Transverse colon (tissue), 3 donors: ENCODE results near the gene ZFY.

Experiments used
- CTCF ChIP-seq, 5 experiments: fragments of 200-600 bp in 3 of 5; fragments of 450-650 bp in 2 of 5; sonication (generic) in 3 of 5; IDR thresholded peaks; 1 replicate in 2 of 5; 2 replicates in 3 of 5; pipeline ENCODE4 v1.5.1; 2016 to 2017; ENCODE audit warnings: antibody characterized with exemption in 5 of 5, inconsistent platforms in 3 of 5, mild to moderate bottlenecking in 2 of 5, moderate library complexity in 1 of 5
- POLR2A ChIP-seq: fragments of 450-650 bp; IDR thresholded peaks from one replicate; pipeline ENCODE4 v1.6.1; 2016; ENCODE audit warnings: antibody characterized with exemption, mild to moderate bottlenecking, moderate library complexity

- TF ChIP-seq CTCF (IDR thresholded peaks at IDR 0.05) (no peak), POLR2A (no peak)
Measured at GRCh38 chrY:3016594-3016993, 81.4 kb downstream of the ZFY start.
